GM23248 (cell line): Measurements from ENCODE around the gene HOXB2.

Experiments used
- EZH2 ChIP-seq: fragments of 200-600 bp; sonication (generic); IDR thresholded peaks from 2 replicates; pipeline ENCODE4 v1.6.1; 2018; ENCODE audit warnings: antibody characterized with exemption, mild to moderate bottlenecking; ENCODE audit not compliant: insufficient read depth, poor library complexity, severe bottlenecking
- EZH2phosphoT487 ChIP-seq: fragments of 200-600 bp; sonication (generic); IDR thresholded peaks from 2 replicates; pipeline ENCODE4 v1.6.1; 2018; ENCODE audit warnings: antibody characterized with exemption, moderate library complexity, mild to moderate bottlenecking, low read depth; ENCODE audit not compliant: insufficient read depth

GRCh38 chr17:48504953-48505352, 40.0 kb downstream of the HOXB2 start:
- TF ChIP-seq EZH2: no peak
- no peak for TF ChIP-seq EZH2phosphoT487
